SK-N-SH treated with all-trans-retinoic acid at 6 μM for 48 hours (cell line): ENCODE data around the gene LRRC8C.

ENCODE experiments used
- ARNTL ChIP-seq: fragments of 450-650 bp; formaldehyde crosslinking; IDR thresholded peaks from 2 replicates; pipeline ENCODE4 v1.5.0; 2020; ENCODE audit warnings: low read depth, mild to moderate bottlenecking, moderate library complexity, borderline replicate concordance
- GLIS3 ChIP-seq: fragments of 250-450 bp; sonication (Bioruptor Pico); IDR thresholded peaks from 2 replicates; pipeline ENCODE4 v1.5.0; 2020; ENCODE audit warnings: mild to moderate bottlenecking, moderate library complexity
- OSR1 ChIP-seq: fragments of 250-450 bp; sonication (Bioruptor Pico); IDR thresholded peaks from 2 replicates; pipeline ENCODE4 v1.8.0; 2022; ENCODE audit warnings: moderate library complexity, mild to moderate bottlenecking, inconsistent platforms
- PATZ1 ChIP-seq: fragments of 250-450 bp; sonication (Bioruptor Pico); IDR thresholded peaks from 2 replicates; pipeline ENCODE4 v1.8.0; 2020; ENCODE audit warnings: mild to moderate bottlenecking, moderate library complexity, borderline replicate concordance
- RARB ChIP-seq: fragments of 250-450 bp; sonication (Bioruptor Pico); IDR thresholded peaks from 2 replicates; pipeline ENCODE4 v1.8.0; 2021; ENCODE audit warnings: mild to moderate bottlenecking, moderate library complexity
- TSHZ2 ChIP-seq: fragments of 250-450 bp; sonication (Bioruptor Pico); IDR thresholded peaks from 2 replicates; pipeline ENCODE4 v1.5.0; 2020; ENCODE audit warnings: mild to moderate bottlenecking, moderate library complexity
- ZC3H10 ChIP-seq: fragments of 250-450 bp; sonication (Bioruptor Pico); IDR thresholded peaks from 2 replicates; pipeline ENCODE4 v1.5.1; 2021; ENCODE audit warnings: mild to moderate bottlenecking, moderate library complexity
- ZFP30 ChIP-seq: fragments of 450-650 bp; formaldehyde crosslinking; IDR thresholded peaks from 2 replicates; pipeline ENCODE4 v1.5.0; 2022; ENCODE audit warnings: mild to moderate bottlenecking, moderate library complexity
- ZNF8 ChIP-seq: fragments of 450-650 bp; formaldehyde crosslinking; IDR thresholded peaks from 2 replicates; pipeline ENCODE4 v1.5.0; 2020; ENCODE audit warnings: mild to moderate bottlenecking, moderate library complexity

DNA sequence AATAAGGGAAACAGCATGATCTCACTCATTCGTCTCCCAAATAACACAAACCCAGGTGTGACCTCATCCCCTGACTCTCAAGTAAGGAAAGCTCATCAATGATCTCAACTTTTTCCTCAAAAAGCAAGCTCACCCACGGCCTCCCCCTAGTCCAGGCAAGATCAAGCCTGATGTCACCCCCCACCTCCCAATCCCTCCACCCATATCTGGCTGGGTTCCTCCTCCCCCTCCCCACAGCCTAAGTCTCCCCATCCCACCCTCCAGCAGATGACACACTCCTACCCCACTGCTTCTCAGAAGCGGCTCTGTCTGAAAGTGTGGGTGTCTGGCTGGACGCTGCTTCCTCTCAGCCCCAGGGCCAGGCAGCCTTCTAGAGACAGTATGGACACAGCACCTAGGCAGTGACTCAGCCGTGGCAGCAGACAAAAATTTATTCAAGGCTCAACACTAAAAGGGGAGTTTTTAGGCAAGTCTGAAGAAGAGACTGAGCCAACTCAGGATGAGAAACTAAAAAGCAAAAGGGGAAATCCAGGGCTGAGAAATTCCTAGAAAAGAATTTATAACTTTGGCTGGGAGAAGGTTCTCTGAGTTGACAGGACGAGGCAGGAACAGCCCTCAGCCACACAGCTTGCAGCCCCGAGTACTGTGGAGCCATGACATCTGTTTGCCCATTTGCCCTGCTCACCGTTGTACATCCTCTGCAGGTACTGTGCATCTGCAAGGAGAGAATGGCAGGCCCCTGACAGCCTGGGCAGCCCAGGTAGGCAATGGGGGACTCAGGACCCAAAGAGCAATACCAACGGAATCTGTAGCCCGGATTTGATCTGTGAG is 106.3 kb downstream of the LRRC8C start:
- TF ChIP-seq GLIS3 (no peak), ZNF8 (no peak), ARNTL (CRISPR knock-in tag) (no peak), ZC3H10 (CRISPR knock-in tag) (no peak), TSHZ2 (no peak), OSR1 (no peak), PATZ1 (CRISPR knock-in tag) (no peak), RARB (CRISPR knock-in tag) (no peak), ZFP30 (CRISPR knock-in tag) (no peak)
